Upper lobe of left lung (tissue), 4 donors: Measurements from ENCODE around the gene TKFC.
A peak's percentile ranks its signal among the peaks of the same experiment; 100 is the strongest.

ENCODE experiments used
- EP300 ChIP-seq, 4 donors: sonication (generic); formaldehyde crosslinking; IDR thresholded peaks; one replicate each; pipeline ENCODE4 v1.5.1; 2017; ENCODE audit warnings: antibody characterized with exemption in 4 of 4, control low read depth in 2 of 4
- POLR2A ChIP-seq, 4 donors: fragments of 450-650 bp; IDR thresholded peaks; one replicate each; pipeline ENCODE4 v1.5.1; 2016 to 2017; ENCODE audit warnings: antibody characterized with exemption in 4 of 4, mild to moderate bottlenecking in 2 of 4
- POLR2AphosphoS5 ChIP-seq, 2 donors: sonication (generic); formaldehyde crosslinking; IDR thresholded peaks; one replicate each; pipeline ENCODE4 v1.5.1; 2017; ENCODE audit warnings: antibody characterized with exemption in 2 of 2
- TF ChIP-seq, protein P1 (sequence below), 6 experiments: fragments of 450-650 bp in 4 of 6; fragments of 200-600 bp in 2 of 6; sonication (generic) in 2 of 6; IDR thresholded peaks; one replicate each; pipeline ENCODE4 v1.5.1; 2016 to 2019; ENCODE audit warnings: antibody characterized with exemption in 6 of 6

DNA sequence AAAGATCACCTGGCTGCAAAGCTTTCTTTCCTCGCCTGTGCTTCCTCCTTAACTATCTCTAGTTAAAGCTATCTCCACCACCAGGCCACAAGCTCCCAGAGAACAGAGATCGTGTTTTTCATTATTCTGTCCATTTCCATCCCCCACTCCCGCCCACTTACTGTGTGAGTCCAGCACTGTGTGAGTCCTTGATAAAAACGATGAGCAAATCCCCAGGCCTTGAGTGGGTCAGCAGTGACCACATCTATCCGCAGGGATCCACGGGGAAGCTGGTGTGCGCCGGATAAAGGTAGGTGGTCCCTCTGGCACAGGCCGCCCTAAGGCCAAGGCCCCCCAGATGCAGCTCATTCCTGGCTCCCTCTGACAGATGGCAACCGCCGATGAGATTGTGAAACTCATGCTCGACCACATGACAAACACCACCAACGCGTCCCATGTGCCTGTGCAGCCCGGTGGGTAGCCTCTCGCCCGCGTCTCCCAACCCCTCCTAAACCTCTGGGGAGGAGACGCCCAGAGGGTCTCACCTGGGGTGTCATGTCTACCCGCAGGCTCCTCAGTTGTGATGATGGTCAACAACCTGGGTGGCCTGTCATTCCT lies 9.3 kb downstream of the TKFC start:
- TF ChIP-seq, protein P1, sequence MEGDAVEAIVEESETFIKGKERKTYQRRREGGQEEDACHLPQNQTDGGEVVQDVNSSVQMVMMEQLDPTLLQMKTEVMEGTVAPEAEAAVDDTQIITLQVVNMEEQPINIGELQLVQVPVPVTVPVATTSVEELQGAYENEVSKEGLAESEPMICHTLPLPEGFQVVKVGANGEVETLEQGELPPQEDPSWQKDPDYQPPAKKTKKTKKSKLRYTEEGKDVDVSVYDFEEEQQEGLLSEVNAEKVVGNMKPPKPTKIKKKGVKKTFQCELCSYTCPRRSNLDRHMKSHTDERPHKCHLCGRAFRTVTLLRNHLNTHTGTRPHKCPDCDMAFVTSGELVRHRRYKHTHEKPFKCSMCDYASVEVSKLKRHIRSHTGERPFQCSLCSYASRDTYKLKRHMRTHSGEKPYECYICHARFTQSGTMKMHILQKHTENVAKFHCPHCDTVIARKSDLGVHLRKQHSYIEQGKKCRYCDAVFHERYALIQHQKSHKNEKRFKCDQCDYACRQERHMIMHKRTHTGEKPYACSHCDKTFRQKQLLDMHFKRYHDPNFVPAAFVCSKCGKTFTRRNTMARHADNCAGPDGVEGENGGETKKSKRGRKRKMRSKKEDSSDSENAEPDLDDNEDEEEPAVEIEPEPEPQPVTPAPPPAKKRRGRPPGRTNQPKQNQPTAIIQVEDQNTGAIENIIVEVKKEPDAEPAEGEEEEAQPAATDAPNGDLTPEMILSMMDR (IDR thresholded peaks at IDR 0.05), result no peak
- peak in 1 of 2 donors; percentile 26 for TF ChIP-seq POLR2AphosphoS5 (IDR thresholded peaks at IDR 0.05)
- TF ChIP-seq POLR2A (IDR thresholded peaks at IDR 0.05), result no peak
- TF ChIP-seq EP300 (IDR thresholded peaks at IDR 0.05), result no peak
